GM18526 (cell line): ENCODE results near the gene TDRD15.

Experiments used
- POLR2A ChIP-seq: IDR thresholded peaks from 3 replicates; pipeline ENCODE4 v1.6.1; 2011; ENCODE audit not compliant: insufficient read length; ENCODE audit errors: extremely low read depth

The TDRD15 gene

DNA sequence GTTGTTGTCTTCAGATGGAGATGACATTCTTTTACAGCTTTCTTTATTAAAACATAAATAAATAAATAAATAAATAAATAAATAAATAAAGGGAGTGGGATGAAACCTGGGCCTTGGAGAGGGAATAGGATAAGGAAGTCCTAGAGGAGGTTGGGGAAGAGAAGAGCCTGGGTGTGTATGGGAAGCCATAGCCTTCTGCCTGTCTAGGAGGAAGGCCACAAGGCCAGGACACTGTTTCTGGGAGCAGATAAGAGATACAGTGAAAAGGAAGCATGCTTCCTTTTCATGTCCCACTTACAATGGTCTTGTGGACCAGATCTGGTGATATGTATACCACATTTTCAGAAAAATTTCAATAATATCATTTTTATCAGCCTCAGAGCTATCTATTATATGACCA is 6.1 kb upstream of the TDRD15 start:
- no peak for TF ChIP-seq POLR2A

- no peak for TF ChIP-seq POLR2A
These were observed 5.4 kb upstream of the TDRD15 start for GRCh38 chr2:21118302-21118920.

GRCh38 chr2:21131861-21132260 is 8.1 kb downstream of the TDRD15 start:
- TF ChIP-seq POLR2A: no peak

GRCh38 chr2:21135585-21135984 is 11.8 kb downstream of the TDRD15 start:
- no peak for TF ChIP-seq POLR2A

GRCh38 chr2:21142149-21142548 is 18.4 kb downstream of the TDRD15 start:
- no peak for TF ChIP-seq POLR2A

- no peak for TF ChIP-seq POLR2A
These were observed 22.9 kb downstream of the TDRD15 start for GRCh38 chr2:21146638-21147037.

GRCh38 chr2:21148718-21149117 is 24.9 kb downstream of the TDRD15 start:
- TF ChIP-seq POLR2A: no peak

DNA sequence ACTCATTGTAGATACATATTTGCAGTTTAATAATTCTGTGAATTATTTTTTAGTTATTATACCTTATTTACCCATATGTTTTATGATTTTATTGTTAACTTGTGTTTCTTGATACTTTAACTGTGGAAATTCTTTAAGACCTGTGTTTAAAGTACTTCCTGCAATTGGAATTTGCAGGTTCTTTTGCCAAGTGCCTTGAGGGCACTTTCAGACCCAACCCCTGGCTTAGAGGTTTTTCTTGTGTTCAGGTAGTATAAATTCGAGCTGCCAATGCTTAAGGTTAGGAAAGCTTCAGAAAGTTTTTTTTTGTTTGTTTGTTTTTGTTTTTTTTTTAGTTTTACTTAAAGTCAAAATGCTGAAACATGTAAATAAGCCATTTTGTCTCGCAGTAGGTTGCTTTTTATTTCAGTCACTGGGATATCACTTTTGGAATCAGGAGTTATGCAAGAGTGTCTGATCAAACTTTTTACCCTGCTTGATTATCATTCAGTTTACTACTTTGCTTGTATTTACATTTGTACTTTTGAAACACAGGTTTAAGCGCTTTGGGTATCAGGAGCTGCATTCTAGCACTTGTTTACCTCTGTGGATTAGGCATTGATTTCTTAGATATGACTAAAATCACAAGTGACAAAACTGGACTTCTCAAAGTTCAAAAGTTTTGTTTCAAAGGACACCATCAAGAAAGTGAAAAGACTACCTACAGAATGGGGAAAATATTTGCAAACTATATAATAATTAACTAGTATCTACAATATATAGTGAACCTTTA is 31.8 kb downstream of the TDRD15 start:
- no peak for TF ChIP-seq POLR2A

- TF ChIP-seq POLR2A: no peak
These were observed 37.4 kb downstream of the TDRD15 start for GRCh38 chr2:21161122-21161521.

GRCh38 chr2:21161832-21162614 is 38.3 kb downstream of the TDRD15 start:
- TF ChIP-seq POLR2A: no peak

GRCh38 chr2:21162615-21162878 is 38.8 kb downstream of the TDRD15 start:
- no peak for TF ChIP-seq POLR2A

GRCh38 chr2:21163213-21163612 is 39.4 kb downstream of the TDRD15 start:
- TF ChIP-seq POLR2A: no peak

DNA sequence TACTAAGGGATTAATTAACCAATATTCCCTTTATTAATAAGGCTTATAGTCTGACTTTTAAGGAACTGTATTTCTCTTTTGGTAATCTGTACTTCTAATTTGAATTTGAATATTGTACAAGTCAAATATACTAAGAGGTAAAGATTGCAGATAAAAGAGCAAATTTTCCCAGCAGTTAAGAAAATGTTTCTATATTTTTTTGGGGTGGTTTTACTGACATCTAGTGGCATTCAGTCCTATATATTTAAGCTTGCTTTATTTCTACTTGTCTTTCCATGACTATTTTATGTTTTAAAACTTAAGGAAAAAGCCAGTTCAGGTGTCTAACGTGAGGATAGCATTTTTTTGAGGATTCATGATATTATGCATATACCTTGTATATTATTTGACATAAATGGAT is 41.6 kb downstream of the TDRD15 start:
- no peak for TF ChIP-seq POLR2A

DNA sequence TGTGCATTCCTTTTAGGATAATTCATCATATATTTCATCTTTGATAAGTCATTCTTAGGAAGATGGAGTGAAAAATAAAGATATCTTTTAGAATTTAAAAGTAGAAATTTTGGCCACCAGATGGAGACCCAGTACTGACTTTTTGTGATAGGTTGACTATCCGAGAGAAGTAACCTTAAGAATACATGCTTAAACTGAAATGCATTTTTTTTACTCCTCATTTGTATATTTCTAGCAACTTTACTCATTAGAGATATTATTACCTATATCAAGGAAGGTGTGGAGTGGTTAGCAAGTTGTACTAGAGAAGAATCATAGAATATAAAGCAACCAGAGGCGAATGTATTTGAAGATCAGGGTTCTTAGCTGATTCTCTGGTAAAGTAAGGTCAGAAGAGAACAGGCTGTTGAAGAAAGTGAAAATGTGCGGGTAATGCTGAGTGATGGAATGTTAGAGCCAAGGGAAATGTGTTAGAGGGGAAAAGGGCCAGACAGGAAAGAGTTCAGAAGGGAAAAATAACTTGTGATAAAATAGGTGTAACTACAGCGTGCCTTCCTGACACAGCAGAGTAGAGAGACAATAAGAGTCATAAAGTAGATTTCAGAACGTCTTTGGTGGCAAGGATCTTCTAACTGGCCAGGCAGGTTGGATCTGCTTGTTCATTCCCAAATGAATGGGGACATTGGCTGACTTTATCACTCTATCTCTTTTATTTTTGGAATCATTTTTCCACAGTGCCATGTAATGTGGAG is 52.3 kb downstream of the TDRD15 start:
- TF ChIP-seq POLR2A: no peak

DNA sequence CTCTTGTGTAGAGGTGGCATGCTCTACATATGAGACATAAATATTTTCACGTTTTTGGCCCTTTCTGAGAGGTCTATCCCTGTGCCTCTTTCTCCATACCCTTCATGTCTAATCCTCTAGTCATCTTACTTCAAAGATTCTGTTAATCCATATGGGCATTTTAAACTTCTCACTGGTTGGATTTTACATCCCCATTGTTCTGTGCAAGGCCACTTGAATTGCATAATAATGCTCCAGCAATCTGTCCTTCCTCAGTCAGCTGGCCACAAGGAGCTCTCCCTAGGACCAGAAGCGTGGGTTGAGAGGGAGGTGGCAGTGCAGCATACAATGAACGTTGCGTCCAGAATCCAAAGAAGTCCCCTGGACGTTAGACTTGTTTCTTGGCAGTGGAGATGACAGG is 58.2 kb downstream of the TDRD15 start:
- TF ChIP-seq POLR2A: no peak

- TF ChIP-seq POLR2A: no peak
These were observed 59.5 kb downstream of the TDRD15 start for GRCh38 chr2:21183306-21183705.
